Measurements from ENCODE around the gene GLCCI1.
A peak's percentile ranks its signal among the peaks of the same experiment; 100 is the strongest.

GLCCI1 gene

GRCh38 chr7:8126601-8127167 lies 158.1 kb downstream of the GLCCI1 start:
- H3K23ac ChIP-seq (ENCODE audit: low read length), result no peak overlapping the region
- no peak overlapping the region for H2AK5ac ChIP-seq (ENCODE audit: low read length)
- no peaks in the 10 kb centered on the region for H3K36me3 ChIP-seq (ENCODE audit: control insufficient read depth, insufficient read depth, low read length)
- H3K27me3 ChIP-seq (ENCODE audit: insufficient read depth, low read length, poor library complexity), result no peaks in the 10 kb centered on the region
- no peak for DNase-seq
- no peak overlapping the region for H2BK120ac ChIP-seq (ENCODE audit: low read depth, low read length)
- WGBS (ENCODE audit: extremely low coverage, insufficient coverage, low lambda C conversion rate), result no CpG with 5 or more reads among the region's 2 CpGs
- H3K79me1 ChIP-seq (ENCODE audit: low read length), result no peaks in the 10 kb centered on the region
- no peak overlapping the region for H3K9ac ChIP-seq (ENCODE audit: low read length)
- no peak overlapping the region for H2BK5ac ChIP-seq (ENCODE audit: low read length)
- H3K27ac ChIP-seq (ENCODE audit: low read depth, low read length), result no peak overlapping the region
- no peak overlapping the region for H4K8ac ChIP-seq (ENCODE audit: low read depth, low read length)
- no peak overlapping the region for H3K4me2 ChIP-seq (ENCODE audit: low read length)
- H3K79me2 ChIP-seq (ENCODE audit: control insufficient read depth, insufficient read depth, low read length), result no peaks in the 10 kb centered on the region
- no peak overlapping the region for H3K4me3 ChIP-seq (ENCODE audit: low read length)
- H3K56ac ChIP-seq (ENCODE audit: low read length), result no peak overlapping the region
- no peak overlapping the region for H3K4ac ChIP-seq (ENCODE audit: low read depth, low read length)
- peaks cover 4% of the 10 kb centered on the region for H3K4me1 ChIP-seq (ENCODE audit: control insufficient read depth, low read depth, low read length)
- H2BK15ac ChIP-seq (replicated peaks; ENCODE audit: low read depth), result no peak overlapping the region
- no peak overlapping the region for H4K5ac ChIP-seq (ENCODE audit: low read length)
- H3K18ac ChIP-seq (ENCODE audit: low read length), result no peak overlapping the region

GRCh38 chr7:8128449-8129317 lies 160.1 kb downstream of the GLCCI1 start:
- WGBS (ENCODE audit: extremely low coverage, insufficient coverage, low lambda C conversion rate), result no CpG with 5 or more reads among the region's 12 CpGs
- Histone ChIP-seq H2BK15ac (replicated peaks; ENCODE audit: low read depth) (no peak overlapping the region), H2BK5ac (ENCODE audit: low read length) (no peak overlapping the region), H3K56ac (ENCODE audit: low read length) (no peak overlapping the region), H4K8ac (ENCODE audit: low read depth, low read length) (no peak overlapping the region), H3K36me3 (ENCODE audit: control insufficient read depth, insufficient read depth, low read length) (no peaks in the 10 kb centered on the region), H2AK5ac (ENCODE audit: low read length) (no peak overlapping the region), H3K79me1 (ENCODE audit: low read length) (no peaks in the 10 kb centered on the region), H3K4me2 (ENCODE audit: low read length) (no peak overlapping the region), H2BK120ac (ENCODE audit: low read depth, low read length) (no peak overlapping the region), H3K27ac (ENCODE audit: low read depth, low read length) (no peak overlapping the region), H3K79me2 (ENCODE audit: control insufficient read depth, insufficient read depth, low read length) (no peaks in the 10 kb centered on the region), H3K18ac (ENCODE audit: low read length) (no peak overlapping the region), H4K5ac (ENCODE audit: low read length) (no peak overlapping the region), H3K4me1 (ENCODE audit: control insufficient read depth, low read depth, low read length) (peaks cover 7% of the 10 kb centered on the region), H3K23ac (ENCODE audit: low read length) (no peak overlapping the region), H3K4me3 (ENCODE audit: low read length) (no peak overlapping the region), H3K9ac (ENCODE audit: low read length) (no peak overlapping the region), H3K4ac (ENCODE audit: low read depth, low read length) (no peak overlapping the region), H3K27me3 (ENCODE audit: insufficient read depth, low read length, poor library complexity) (no peaks in the 10 kb centered on the region)
- DNase-seq, result no peak

GRCh38 chr7:8129318-8129659 lies 160.7 kb downstream of the GLCCI1 start:
- H3K56ac ChIP-seq (ENCODE audit: low read length), result no peak overlapping the region
- DNase-seq, result no peak
- no CpG with 5 or more reads among the region's 1 CpG for WGBS (ENCODE audit: extremely low coverage, insufficient coverage, low lambda C conversion rate)
- H3K4me2 ChIP-seq (ENCODE audit: low read length), result no peak overlapping the region
- no peaks in the 10 kb centered on the region for H3K36me3 ChIP-seq (ENCODE audit: control insufficient read depth, insufficient read depth, low read length)
- H3K18ac ChIP-seq (ENCODE audit: low read length), result no peak overlapping the region
- no peak overlapping the region for H3K23ac ChIP-seq (ENCODE audit: low read length)
- no peak overlapping the region for H3K9ac ChIP-seq (ENCODE audit: low read length)
- no peak overlapping the region for H4K8ac ChIP-seq (ENCODE audit: low read depth, low read length)
- no peak overlapping the region for H4K5ac ChIP-seq (ENCODE audit: low read length)
- H3K4ac ChIP-seq (ENCODE audit: low read depth, low read length), result no peak overlapping the region
- no peaks in the 10 kb centered on the region for H3K27me3 ChIP-seq (ENCODE audit: insufficient read depth, low read length, poor library complexity)
- no peak overlapping the region for H3K4me3 ChIP-seq (ENCODE audit: low read length)
- no peaks in the 10 kb centered on the region for H3K79me1 ChIP-seq (ENCODE audit: low read length)
- H2BK120ac ChIP-seq (ENCODE audit: low read depth, low read length), result no peak overlapping the region
- H3K79me2 ChIP-seq (ENCODE audit: control insufficient read depth, insufficient read depth, low read length), result no peaks in the 10 kb centered on the region
- H3K27ac ChIP-seq (ENCODE audit: low read depth, low read length), result no peak overlapping the region
- no peak overlapping the region for H2AK5ac ChIP-seq (ENCODE audit: low read length)
- H2BK5ac ChIP-seq (ENCODE audit: low read length), result no peak overlapping the region
- H2BK15ac ChIP-seq (replicated peaks; ENCODE audit: low read depth), result no peak overlapping the region
- peaks cover 7% of the 10 kb centered on the region for H3K4me1 ChIP-seq (ENCODE audit: control insufficient read depth, low read depth, low read length)

GRCh38 chr7:8130663-8131062 lies 162.1 kb downstream of the GLCCI1 start:
- no peak overlapping the region for H3K4me3 ChIP-seq (ENCODE audit: low read length)
- H3K79me1 ChIP-seq (ENCODE audit: low read length), result no peaks in the 10 kb centered on the region
- no peak overlapping the region for H3K4ac ChIP-seq (ENCODE audit: low read depth, low read length)
- WGBS (ENCODE audit: extremely low coverage, insufficient coverage, low lambda C conversion rate), result no CpG with 5 or more reads among the region's 1 CpG
- no peak overlapping the region for H2BK120ac ChIP-seq (ENCODE audit: low read depth, low read length)
- H3K4me2 ChIP-seq (ENCODE audit: low read length), result no peak overlapping the region
- H3K27me3 ChIP-seq (ENCODE audit: insufficient read depth, low read length, poor library complexity), result no peaks in the 10 kb centered on the region
- no peak overlapping the region for H3K56ac ChIP-seq (ENCODE audit: low read length)
- H3K36me3 ChIP-seq (ENCODE audit: control insufficient read depth, insufficient read depth, low read length), result no peaks in the 10 kb centered on the region
- H4K8ac ChIP-seq (ENCODE audit: low read depth, low read length), result no peak overlapping the region
- H3K79me2 ChIP-seq (ENCODE audit: control insufficient read depth, insufficient read depth, low read length), result no peaks in the 10 kb centered on the region
- H3K18ac ChIP-seq (ENCODE audit: low read length), result no peak overlapping the region
- H3K4me1 ChIP-seq (ENCODE audit: control insufficient read depth, low read depth, low read length), result peaks cover 6% of the 10 kb centered on the region
- no peak for DNase-seq
- H3K27ac ChIP-seq (ENCODE audit: low read depth, low read length), result no peak overlapping the region
- no peak overlapping the region for H4K5ac ChIP-seq (ENCODE audit: low read length)
- no peak overlapping the region for H2AK5ac ChIP-seq (ENCODE audit: low read length)
- no peak overlapping the region for H2BK15ac ChIP-seq (replicated peaks; ENCODE audit: low read depth)
- H2BK5ac ChIP-seq (ENCODE audit: low read length), result no peak overlapping the region
- H3K9ac ChIP-seq (ENCODE audit: low read length), result no peak overlapping the region
- H3K23ac ChIP-seq (ENCODE audit: low read length), result no peak overlapping the region

GRCh38 chr7:8131694-8132605 lies 163.4 kb downstream of the GLCCI1 start:
- Histone ChIP-seq H3K36me3 (ENCODE audit: control insufficient read depth, insufficient read depth, low read length) (no peaks in the 10 kb centered on the region), H2BK15ac (replicated peaks; ENCODE audit: low read depth) (no peak overlapping the region), H3K79me2 (ENCODE audit: control insufficient read depth, insufficient read depth, low read length) (no peaks in the 10 kb centered on the region), H3K9ac (ENCODE audit: low read length) (no peak overlapping the region), H3K18ac (ENCODE audit: low read length) (no peak overlapping the region), H4K8ac (ENCODE audit: low read depth, low read length) (no peak overlapping the region), H2BK5ac (ENCODE audit: low read length) (no peak overlapping the region), H2AK5ac (ENCODE audit: low read length) (no peak overlapping the region), H3K4ac (ENCODE audit: low read depth, low read length) (no peak overlapping the region), H3K4me1 (ENCODE audit: control insufficient read depth, low read depth, low read length) (peaks cover 3% of the 10 kb centered on the region), H3K4me2 (ENCODE audit: low read length) (no peak overlapping the region), H3K27me3 (ENCODE audit: insufficient read depth, low read length, poor library complexity) (no peaks in the 10 kb centered on the region), H4K5ac (ENCODE audit: low read length) (no peak overlapping the region), H2BK120ac (ENCODE audit: low read depth, low read length) (no peak overlapping the region), H3K56ac (ENCODE audit: low read length) (no peak overlapping the region), H3K23ac (ENCODE audit: low read length) (no peak overlapping the region), H3K4me3 (ENCODE audit: low read length) (no peak overlapping the region), H3K79me1 (ENCODE audit: low read length) (no peaks in the 10 kb centered on the region), H3K27ac (ENCODE audit: low read depth, low read length) (no peak overlapping the region)
- WGBS (ENCODE audit: extremely low coverage, insufficient coverage, low lambda C conversion rate), result no CpG with 5 or more reads among the region's 5 CpGs
- DNase-seq, result peak; percentile 34

All from mesendoderm (in vitro differentiated cells).